ENCODE data around the gene MAP7.

MAP7 gene

GRCh38 chr6:136306466-136306865 is 243.8 kb downstream of the MAP7 start:
- Histone ChIP-seq H3K9me3 (ENCODE audit: control insufficient read depth, insufficient read depth, low read length) (no peaks in the 10 kb centered on the region), H3K9ac (ENCODE audit: low read depth, low read length) (no peak overlapping the region), H3K4me1 (ENCODE audit: control insufficient read depth, insufficient read depth, low read length) (no peaks in the 10 kb centered on the region), H3K4me3 (ENCODE audit: low read depth, low read length) (no peak overlapping the region), H3K27me3 (ENCODE audit: control insufficient read depth, insufficient read depth, low read length) (no peaks in the 10 kb centered on the region), H3K36me3 (ENCODE audit: control insufficient read depth, insufficient read depth, low read length) (no peaks in the 10 kb centered on the region), H3K27ac (ENCODE audit: low read depth, low read length) (no peak overlapping the region)

- Histone ChIP-seq H3K27ac (ENCODE audit: low read depth, low read length) (no peak overlapping the region), H3K9ac (ENCODE audit: low read depth, low read length) (no peak overlapping the region), H3K36me3 (ENCODE audit: control insufficient read depth, insufficient read depth, low read length) (no peaks in the 10 kb centered on the region), H3K9me3 (ENCODE audit: control insufficient read depth, insufficient read depth, low read length) (no peaks in the 10 kb centered on the region), H3K4me1 (ENCODE audit: control insufficient read depth, insufficient read depth, low read length) (no peaks in the 10 kb centered on the region), H3K4me3 (ENCODE audit: low read depth, low read length) (no peak overlapping the region), H3K27me3 (ENCODE audit: control insufficient read depth, insufficient read depth, low read length) (no peaks in the 10 kb centered on the region)
These were observed 245.8 kb downstream of the MAP7 start for GRCh38 chr6:136304410-136304809.

GRCh38 chr6:136303516-136303915 is 246.7 kb downstream of the MAP7 start:
- Histone ChIP-seq H3K9me3 (ENCODE audit: control insufficient read depth, insufficient read depth, low read length) (no peaks in the 10 kb centered on the region), H3K36me3 (ENCODE audit: control insufficient read depth, insufficient read depth, low read length) (no peaks in the 10 kb centered on the region), H3K4me1 (ENCODE audit: control insufficient read depth, insufficient read depth, low read length) (no peaks in the 10 kb centered on the region), H3K27me3 (ENCODE audit: control insufficient read depth, insufficient read depth, low read length) (no peaks in the 10 kb centered on the region), H3K9ac (ENCODE audit: low read depth, low read length) (no peak overlapping the region), H3K27ac (ENCODE audit: low read depth, low read length) (no peak overlapping the region), H3K4me3 (ENCODE audit: low read depth, low read length) (no peak overlapping the region)

GRCh38 chr6:136294621-136295020 is 255.6 kb downstream of the MAP7 start:
- H3K9me3 ChIP-seq (ENCODE audit: control insufficient read depth, insufficient read depth, low read length) = no peaks in the 10 kb centered on the region
- no peak overlapping the region for H3K9ac ChIP-seq (ENCODE audit: low read depth, low read length)
- no peak overlapping the region for H3K4me3 ChIP-seq (ENCODE audit: low read depth, low read length)
- peaks cover 11% of the 10 kb centered on the region for H3K4me1 ChIP-seq (ENCODE audit: control insufficient read depth, insufficient read depth, low read length)
- no peaks in the 10 kb centered on the region for H3K36me3 ChIP-seq (ENCODE audit: control insufficient read depth, insufficient read depth, low read length)
- no peak overlapping the region for H3K27ac ChIP-seq (ENCODE audit: low read depth, low read length)
- no peaks in the 10 kb centered on the region for H3K27me3 ChIP-seq (ENCODE audit: control insufficient read depth, insufficient read depth, low read length)
